ENCODE results near the gene RNASE9. TPM values are rescaled to one million over a fixed set of nuclear protein-coding genes. Genes with fewer than 3 reads are reported as not detected.

Gene RNASE9
- not detected in 2 replicates for total RNA-seq

DNA sequence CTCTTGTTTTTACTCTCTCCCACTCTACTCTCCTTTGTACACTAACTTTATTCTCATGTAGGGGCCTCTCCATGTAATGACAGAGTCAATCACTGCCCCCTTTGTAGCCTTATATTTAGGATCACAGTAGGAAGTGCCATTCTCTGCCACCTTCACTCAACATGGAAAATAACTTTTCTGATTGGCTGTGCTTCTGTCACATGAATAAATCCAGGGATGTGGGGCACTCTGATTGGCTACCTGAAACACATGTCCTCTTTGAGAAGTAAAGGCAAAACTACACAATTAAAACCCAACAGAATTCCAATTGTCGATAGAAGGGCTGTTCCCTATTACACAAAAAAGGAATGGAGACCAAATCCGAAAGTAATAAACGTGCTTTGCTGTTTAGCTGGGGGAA is at the start of gene RNASE9:
Gene RNASE9, minus strand, starts transcription at position 87 of the 400 bp plus-strand sequence.

DNA sequence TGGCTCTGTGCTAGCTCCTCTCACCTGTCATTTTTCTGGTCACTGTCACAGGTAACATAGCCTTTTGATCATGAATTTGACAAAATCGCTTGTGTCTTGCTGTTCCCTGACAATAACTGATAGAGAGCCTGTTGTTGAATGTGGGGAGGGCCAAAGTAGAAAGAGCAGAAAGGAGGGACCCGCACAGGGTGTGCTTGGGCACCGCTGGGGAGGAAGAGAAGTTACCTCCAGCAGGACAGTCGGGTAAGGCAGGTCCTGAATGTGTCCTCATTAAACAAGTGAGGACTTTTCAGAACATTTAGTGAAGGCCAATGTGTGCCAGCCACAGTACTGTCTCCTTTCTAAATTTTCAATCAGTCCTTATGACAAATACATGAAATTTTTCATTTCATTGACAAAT is 30.4 kb upstream of the RNASE9 start, which contains the start of gene RNASE12:
Gene RNASE12, minus strand, starts transcription at position 142 of the 400 bp plus-strand sequence. CDS start 653 bp downstream, outside the sequence.

DNA sequence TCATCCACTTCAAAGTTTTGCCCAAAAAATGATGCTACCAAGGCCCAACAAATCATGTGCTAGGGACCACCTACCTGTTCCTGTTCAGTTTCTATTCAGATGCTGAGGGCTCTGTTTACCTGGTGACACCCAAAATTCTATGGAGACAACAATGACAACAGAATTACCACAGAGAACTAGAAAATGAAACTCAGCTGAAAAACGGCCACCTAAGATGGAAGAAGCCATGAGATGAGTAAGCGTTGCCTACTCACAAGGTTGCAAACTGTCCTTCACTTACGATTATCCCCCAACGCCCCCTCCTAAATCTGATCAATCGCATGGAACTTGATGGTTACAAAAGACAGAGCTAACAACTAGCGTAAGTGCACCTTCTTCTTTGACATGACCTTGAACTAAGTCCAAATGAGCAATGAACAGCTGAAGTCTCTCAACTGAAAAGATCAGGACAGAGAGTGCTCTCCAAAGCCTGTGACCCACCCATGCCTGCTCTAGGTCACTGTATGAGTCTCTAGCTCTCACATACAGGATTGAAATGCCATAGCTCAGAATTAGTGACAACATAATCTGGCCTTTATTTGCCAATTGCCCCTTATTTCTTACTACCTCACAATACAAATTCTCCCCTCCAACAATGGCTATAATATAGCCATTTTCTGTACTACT is 26.8 kb upstream of the RNASE9 start, which contains the start of gene RNASE11:
Gene RNASE11, minus strand, starts transcription at position 513 of the 666 bp plus-strand sequence.

Other genes starting within 250 kb of the RNASE9 start
- gene CCNB1IP1, start 227.8 kb downstream of the RNASE9 start, total RNA-seq: 63.8 and 83.6 TPM in 2 replicates
- 11.9 and 13.7 TPM in 2 replicates for gene PARP2, start 217.4 kb downstream of the RNASE9 start, total RNA-seq
- 10.1 and 16.0 TPM in 2 replicates for gene TEP1, start 147.5 kb downstream of the RNASE9 start, total RNA-seq
- gene KLHL33, start 124.9 kb downstream of the RNASE9 start, total RNA-seq: not detected in 2 replicates
- 38.0 and 55.1 TPM in 2 replicates for gene OSGEP, start 106.2 kb downstream of the RNASE9 start, total RNA-seq
- gene APEX1, start 105.8 kb downstream of the RNASE9 start, total RNA-seq: 136 and 200 TPM in 2 replicates
- gene PIP4P1, start 99.6 kb downstream of the RNASE9 start, total RNA-seq: 12.1 and 12.2 TPM in 2 replicates
- gene PNP, start 91.6 kb downstream of the RNASE9 start, total RNA-seq: 192 and 219 TPM in 2 replicates
- not detected in 2 replicates for gene RNASE10, start 55.5 kb downstream of the RNASE9 start, total RNA-seq
- gene RNASE11, start 27.0 kb upstream of the RNASE9 start, total RNA-seq: not detected in 2 replicates
- not detected in 2 replicates for gene RNASE12, start 30.3 kb upstream of the RNASE9 start, total RNA-seq
- not detected in 2 replicates for gene OR6S1, start 80.6 kb upstream of the RNASE9 start, total RNA-seq
- gene RNASE4, start 123.5 kb upstream of the RNASE9 start, total RNA-seq: 4.0 and 10.7 TPM in 2 replicates
- gene ANG, start 127.7 kb upstream of the RNASE9 start, total RNA-seq: 5.5 and 10.1 TPM in 2 replicates
- gene EDDM3A, start 184.8 kb upstream of the RNASE9 start, total RNA-seq: not detected in 2 replicates
- gene EDDM3B, start 207.4 kb upstream of the RNASE9 start, total RNA-seq: not detected in 2 replicates
- not detected in 2 replicates for gene RNASE6, start 220.2 kb upstream of the RNASE9 start, total RNA-seq
- not detected in 2 replicates for gene RNASE1, start 241.8 kb upstream of the RNASE9 start, total RNA-seq